ENCODE measurements around the gene OR1C1.
"Not testable (repeated sequence)": the region's sequence is repeated elsewhere in the genome, so short reads cannot be mapped to it uniquely, and the experiment has no call there.

OR1C1 gene, protein sequence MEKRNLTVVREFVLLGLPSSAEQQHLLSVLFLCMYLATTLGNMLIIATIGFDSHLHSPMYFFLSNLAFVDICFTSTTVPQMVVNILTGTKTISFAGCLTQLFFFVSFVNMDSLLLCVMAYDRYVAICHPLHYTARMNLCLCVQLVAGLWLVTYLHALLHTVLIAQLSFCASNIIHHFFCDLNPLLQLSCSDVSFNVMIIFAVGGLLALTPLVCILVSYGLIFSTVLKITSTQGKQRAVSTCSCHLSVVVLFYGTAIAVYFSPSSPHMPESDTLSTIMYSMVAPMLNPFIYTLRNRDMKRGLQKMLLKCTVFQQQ

DNA sequence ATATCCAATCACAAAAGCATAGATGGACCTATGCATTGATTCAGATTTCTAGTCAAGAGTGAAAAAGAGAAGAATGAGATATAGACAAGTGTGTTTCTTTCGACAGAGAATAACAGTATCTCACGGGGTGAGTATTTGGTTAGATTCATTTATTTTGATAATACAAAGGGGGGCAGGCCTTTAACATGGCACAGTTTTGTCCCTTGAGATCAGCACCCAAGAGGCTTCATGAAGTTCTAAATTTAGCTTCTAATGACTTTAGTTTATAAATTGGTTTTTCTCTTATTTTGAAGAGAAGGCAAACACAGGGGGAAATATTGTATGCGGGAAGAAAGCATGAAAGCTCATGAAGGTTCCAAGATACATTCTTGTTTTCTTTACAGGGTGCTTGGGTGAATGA lies at the start of gene OR1C1:
Gene OR1C1, minus strand, starts transcription at position 101 of the 400 bp plus-strand sequence. CDS start 2,150 bp downstream, outside the sequence.
- in situ Hi-C loops (cut with HindIII; ENCODE audit: low sequenced_read_pairs) = no loop called here

DNA sequence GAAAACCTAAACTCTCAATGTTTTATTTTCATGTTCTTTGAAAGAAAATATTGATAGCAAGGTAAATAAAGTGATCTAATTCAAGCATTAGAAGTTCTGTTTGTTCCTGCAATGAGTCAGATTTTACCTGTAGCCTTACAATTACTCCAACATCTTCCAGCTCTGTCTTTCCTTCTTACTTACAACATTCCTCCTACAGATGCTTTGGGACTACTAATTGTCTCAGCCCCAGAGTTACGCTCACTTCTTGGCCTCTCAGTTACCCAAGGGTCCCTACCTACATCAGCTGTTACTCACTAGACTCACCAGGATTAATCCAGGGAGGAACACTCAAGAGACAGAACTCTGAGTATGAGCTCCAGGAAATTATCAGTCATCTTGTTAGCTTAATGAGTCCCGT lies 37.2 kb upstream of the OR1C1 start:
- in situ Hi-C loops (cut with HindIII; ENCODE audit: low sequenced_read_pairs) = no loop called here

DNA sequence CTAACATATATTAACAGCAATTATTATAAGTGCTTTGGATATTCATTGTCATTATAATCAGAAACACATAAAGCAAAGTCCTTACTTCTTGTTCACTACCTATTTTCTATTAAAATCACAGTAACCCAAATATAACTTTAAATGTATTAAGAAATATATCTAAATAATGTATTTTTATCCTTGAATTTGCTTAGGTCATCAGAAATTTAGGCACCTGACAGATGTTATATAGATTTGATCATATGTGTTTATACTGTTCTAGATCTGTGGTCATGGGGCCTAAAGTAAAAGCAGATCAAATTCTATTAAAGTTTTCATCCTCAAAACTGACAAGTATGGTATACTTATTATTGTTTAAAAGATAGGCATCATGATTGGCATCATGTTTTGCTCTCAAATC lies 9.2 kb upstream of the OR1C1 start:
- in situ Hi-C loops (cut with HindIII; ENCODE audit: low sequenced_read_pairs) = no loop called here

DNA sequence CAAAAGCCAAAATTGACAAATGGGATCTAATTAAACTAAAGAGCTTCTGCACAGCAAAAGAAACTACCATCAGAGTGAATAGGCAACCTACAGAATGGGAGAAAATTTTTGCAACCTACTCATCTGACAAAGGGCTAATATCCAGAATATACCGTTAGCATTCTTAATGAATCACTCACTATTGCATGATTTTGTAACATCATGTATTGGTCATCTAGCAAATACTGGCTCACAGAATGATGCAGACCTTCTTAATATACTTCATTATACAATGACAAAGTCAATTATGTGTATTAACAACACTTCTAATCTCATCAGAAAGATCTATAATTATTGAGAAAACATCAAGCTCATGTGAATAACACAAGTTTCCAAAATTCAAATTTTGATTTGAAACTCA lies 6.0 kb downstream of the OR1C1 start:
- in situ Hi-C loops (cut with HindIII; ENCODE audit: low sequenced_read_pairs) = not testable (repeated sequence)

DNA sequence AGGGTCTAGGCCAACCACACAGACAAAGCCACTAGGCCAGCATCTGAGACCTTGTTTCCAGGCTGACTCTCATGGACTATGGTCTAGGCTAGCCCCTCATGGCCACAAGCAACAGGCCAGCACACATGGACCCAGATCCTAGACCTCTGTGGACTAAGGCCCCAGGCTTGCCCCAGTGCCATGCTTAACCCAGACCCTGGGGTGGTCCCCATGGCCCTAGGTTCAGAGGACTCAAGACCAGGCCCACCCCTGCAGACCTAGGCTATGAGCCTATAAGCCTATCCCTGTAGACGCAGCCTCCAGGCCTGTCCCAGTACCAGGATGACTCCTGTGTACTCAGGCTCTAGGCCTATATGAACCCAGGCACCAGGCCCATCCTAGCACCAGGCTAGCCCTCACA lies 10.5 kb downstream of the OR1C1 start:
- in situ Hi-C loops (cut with HindIII; ENCODE audit: low sequenced_read_pairs) = no loop called here

DNA sequence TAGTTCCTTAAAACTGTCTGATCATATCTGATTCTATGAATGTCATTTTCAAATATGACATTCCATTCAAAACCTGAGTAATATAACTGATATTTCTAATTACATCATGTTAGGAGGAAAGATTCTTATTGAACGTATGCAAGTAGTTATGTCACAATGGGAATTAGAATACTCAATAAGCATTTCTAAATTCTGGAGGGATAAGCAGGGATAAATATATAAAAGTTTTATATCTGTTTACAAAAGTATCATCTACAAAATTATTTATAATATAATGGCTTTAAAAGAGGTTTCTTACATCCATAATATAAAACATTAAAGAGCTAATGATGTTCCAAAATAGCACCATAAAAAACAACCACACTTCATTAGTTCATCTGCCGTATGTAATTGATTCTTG lies 12.3 kb downstream of the OR1C1 start, which contains the start of gene OR14A2:
Gene OR14A2, minus strand, starts transcription at position 101 of the 400 bp plus-strand sequence.
- in situ Hi-C loops (cut with HindIII; ENCODE audit: low sequenced_read_pairs) = no loop called here

DNA sequence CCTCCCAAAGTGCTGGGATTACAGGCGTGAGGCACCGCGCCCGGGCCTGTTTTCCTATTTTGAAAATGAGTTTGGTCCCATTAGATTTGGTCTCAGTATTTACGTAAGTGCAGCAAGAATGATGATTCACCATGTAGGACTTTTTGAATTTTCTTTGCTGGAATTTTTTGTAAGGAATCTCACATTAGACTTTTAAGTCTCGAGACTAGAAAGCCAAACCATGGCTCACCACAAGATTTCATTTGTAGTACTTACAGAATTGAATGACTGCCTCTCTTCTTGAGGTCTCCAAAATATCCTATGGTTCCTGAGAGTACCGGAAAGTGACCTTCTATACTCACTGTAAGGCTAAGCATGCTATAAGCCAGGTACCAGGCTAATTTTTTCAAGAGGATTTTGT lies 12.7 kb downstream of the OR1C1 start:
- in situ Hi-C loops (cut with HindIII; ENCODE audit: low sequenced_read_pairs) = no loop called here

DNA sequence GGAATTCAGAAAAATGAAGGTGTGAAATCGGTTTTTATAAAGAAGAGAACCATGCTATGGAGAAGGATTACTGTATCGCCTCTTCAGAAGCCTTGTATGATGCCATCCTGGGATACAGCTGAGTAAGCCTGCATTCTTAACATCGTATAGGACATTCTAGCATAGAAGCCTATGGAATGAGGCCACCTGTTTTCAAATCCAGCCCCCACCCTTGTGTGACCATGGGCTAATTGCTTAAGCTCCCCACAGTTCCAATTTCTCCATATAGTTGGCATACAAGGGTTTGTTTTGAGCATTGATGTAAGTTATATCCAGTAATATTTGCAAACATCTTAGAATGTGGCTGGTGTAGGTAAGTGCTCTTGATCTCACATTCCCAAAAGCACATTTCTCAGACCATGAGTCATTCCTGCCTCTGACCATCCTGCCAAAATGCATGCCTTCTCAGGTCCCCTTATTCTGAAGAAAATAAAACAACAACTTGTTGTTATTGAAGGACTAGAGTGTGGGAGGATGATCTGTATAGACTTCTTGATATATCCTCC lies 13.9 kb downstream of the OR1C1 start:
- in situ Hi-C loops (cut with HindIII; ENCODE audit: low sequenced_read_pairs) = no loop called here

DNA sequence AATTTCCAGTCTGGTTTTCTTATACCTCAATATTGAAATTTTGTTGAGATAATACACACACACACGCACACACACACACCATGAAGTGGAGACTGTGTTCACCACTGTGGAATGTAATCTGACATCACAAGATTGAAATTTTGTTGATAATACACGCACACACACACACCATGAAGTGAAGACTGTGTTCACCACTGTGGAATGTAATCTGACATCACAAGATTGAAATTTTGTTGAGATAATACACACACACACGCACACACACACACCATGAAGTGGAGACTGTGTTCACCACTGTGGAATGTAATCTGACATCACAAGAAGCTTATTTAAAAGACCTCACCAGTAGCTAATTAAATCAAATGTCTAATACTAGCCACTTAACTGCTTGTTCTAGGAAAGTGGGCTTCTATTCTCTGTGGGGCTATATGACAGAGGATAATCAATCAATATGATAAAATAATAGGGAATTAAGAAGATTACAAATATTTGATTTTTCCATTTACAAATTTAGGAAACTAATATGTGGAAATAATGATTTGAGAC lies 18.1 kb downstream of the OR1C1 start:
- in situ Hi-C loops (cut with HindIII; ENCODE audit: low sequenced_read_pairs) = not testable (repeated sequence)

DNA sequence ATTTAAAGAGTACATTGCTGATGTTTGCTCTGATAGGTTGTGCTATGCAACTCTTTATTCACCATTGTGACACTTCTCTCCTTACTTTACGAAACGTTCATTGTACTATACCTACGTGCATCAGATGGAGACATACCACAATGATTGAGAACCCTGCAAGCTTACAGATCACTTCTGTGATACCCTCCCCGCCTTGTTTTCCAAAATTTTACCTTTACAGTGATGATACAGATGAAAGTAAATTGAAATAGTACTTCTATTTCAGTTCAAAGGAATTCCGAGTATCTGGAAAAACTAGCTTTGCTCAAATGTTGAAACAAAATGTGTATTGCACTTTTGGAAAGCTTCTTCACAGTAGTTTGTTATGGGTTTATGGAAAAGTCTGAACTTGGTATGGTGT lies 18.6 kb downstream of the OR1C1 start:
- in situ Hi-C loops (cut with HindIII; ENCODE audit: low sequenced_read_pairs) = no loop called here

DNA sequence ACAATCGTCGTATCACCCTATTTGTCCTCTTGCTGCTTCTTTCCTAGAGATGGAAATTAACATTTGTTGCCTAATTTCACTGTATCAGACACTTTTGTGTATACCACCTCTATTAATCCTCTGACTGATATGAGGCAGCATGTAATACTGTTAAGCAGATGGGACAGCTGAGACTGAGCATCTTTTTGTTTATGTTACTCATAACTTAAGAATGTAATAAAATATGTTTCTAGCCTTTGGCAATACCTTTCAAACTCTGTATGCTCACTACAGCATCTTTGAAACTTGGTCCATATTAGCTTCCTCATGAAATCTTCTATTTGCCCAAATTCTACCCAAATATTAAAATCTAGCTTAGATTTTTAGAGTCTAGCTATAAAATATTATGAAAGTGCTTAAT lies 19.6 kb downstream of the OR1C1 start:
- in situ Hi-C loops (cut with HindIII; ENCODE audit: low sequenced_read_pairs) = no loop called here

DNA sequence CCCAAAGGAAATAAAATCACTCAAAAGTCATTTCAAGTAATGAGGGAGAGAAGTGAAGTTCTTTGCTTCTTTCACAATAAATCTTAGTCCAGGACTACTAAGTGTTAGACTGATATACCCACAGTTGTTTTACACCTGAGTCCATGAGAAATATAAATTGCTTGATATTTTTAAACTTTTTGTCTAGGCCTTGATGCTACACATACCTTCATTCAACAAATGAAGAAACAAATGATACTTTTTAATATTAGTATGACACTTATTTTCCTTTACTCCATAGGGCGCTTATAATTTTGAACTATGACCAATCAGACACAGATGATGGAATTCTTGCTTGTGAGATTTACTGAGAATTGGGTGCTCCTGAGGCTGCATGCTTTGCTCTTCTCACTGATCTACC lies 22.0 kb downstream of the OR1C1 start, which contains the start of gene OR14K1:
Gene OR14K1, plus strand, starts transcription at position 301 of the 400 bp plus-strand sequence. Its CDS starts 0 bp downstream, at position 301.
- in situ Hi-C loops (cut with HindIII; ENCODE audit: low sequenced_read_pairs) = no loop called here

DNA sequence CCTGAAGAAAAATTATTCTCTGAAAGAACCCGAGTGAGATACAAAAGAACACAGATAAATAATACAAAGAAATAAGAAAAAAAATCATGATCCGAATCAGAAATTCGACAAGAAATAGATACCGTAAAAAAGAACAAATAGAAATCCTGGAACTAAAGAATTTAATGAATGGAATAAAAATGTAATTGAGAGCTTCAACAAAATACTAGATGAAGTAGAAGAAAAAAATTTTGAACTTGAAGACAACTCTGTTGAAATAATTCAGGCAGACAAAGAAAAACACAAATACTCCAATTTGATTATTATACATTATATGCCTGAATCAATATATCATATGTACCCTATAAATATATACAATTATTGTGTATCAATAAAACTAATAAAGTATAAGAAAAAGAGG lies 39.1 kb downstream of the OR1C1 start:
- in situ Hi-C loops (cut with HindIII; ENCODE audit: low sequenced_read_pairs) = no loop called here

DNA sequence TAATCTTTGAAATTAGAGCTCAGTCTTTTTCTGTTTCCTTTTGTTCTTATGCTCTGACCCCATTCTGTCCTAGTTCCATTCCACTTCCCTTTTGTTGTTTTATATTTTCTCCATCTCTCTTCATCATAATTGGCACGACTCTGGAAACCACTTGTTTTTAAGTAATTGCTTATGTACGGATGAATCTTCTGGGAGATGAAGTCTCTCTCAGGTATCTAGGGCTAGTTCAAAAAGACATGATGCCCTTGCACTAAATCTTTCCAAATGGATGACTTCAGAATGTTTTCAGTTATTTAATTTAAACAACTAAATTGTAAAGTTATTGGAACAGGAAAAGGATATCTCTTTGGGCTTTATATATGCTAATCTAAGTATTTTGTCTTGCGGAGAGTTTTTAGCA lies 43.8 kb downstream of the OR1C1 start, which contains the start of gene OR6F1:
Gene OR6F1, minus strand, starts transcription at position 101 of the 400 bp plus-strand sequence. CDS start 3,891 bp downstream, outside the sequence.
- in situ Hi-C loops (cut with HindIII; ENCODE audit: low sequenced_read_pairs) = no loop called here

DNA sequence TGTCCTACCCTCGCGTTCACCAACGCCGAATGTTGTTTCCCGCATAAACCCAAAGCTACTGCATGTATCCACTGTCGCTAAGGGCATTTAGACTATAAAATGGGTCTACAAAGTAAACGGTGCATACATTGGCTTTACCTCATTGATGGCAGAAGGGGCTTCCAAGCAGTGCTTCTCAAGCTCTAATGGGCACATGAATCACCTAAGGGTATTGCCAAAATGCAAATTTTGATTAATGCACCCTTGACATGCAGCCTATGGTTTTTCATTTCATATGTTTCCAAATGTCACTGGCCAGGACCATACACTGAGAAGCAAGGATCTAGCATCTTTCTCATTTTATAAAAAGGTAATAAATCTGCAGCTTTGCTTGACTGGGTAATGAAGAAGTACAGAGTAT lies 46.6 kb downstream of the OR1C1 start:
- in situ Hi-C loops (cut with HindIII; ENCODE audit: low sequenced_read_pairs) = no loop called here

DNA sequence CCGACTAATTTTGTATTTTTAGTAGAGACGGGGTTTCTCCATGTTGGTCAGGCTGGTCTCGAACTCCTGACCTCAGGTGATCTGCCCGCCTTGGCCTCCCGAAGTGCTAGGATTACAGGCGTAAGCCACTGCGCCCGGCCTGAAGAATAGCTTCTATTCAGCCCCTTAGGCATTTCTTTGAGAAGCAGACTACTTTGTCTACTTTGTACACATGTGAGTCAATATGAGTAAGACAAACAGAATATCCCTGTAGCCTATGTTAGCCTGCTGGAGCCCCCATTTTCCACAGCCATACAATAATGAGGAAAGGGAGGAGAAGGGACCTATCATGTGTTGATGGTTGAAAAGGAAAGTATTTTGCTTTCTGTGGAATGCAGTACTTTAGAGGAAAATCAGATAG lies 49.7 kb downstream of the OR1C1 start:
- in situ Hi-C loops (cut with HindIII; ENCODE audit: low sequenced_read_pairs) = not testable (repeated sequence)

All from DLD1 (cell line).